Thyroid gland (tissue), 4 donors: Measurements from ENCODE around the gene CTRB2. TPM values are rescaled to one million over a fixed set of nuclear protein-coding genes. Genes with fewer than 3 reads are reported as not detected.

Experiments
- DNase-seq, 2 donors: peaks; one replicate each; pipeline ENCODE4 v3.0.0-alpha.2; 2019
- H3K27ac ChIP-seq, 3 donors: fragments of 200-600 bp; sonication (generic); 1 replicate in 2 of 3; 2 replicates in 1 of 3; pipeline ENCODE4 v1.5.1; 2016 to 2019; ENCODE audit warnings: mild to moderate bottlenecking in 1 of 3, moderate library complexity in 1 of 3
- H3K27me3 ChIP-seq: fragments of 200-600 bp; sonication (generic); one replicate; pipeline ENCODE4 v1.5.1; 2019
- H3K36me3 ChIP-seq, 2 donors: fragments of 200-600 bp; sonication (generic); one replicate each; pipeline ENCODE4 v1.5.1; 2016 to 2019
- H3K4me1 ChIP-seq, 2 donors: fragments of 200-600 bp; sonication (generic); one replicate each; pipeline ENCODE4 v1.5.1; 2017 to 2019
- H3K4me3 ChIP-seq, 3 donors: fragments of 200-600 bp; sonication (generic); replicated peaks in 1 of 3; 1 replicate in 2 of 3; 2 replicates in 1 of 3; pipeline ENCODE4 v1.5.1; 2016; ENCODE audit warnings: mild to moderate bottlenecking in 1 of 3
- H3K9me3 ChIP-seq: fragments of 200-600 bp; sonication (generic); one replicate; pipeline ENCODE4 v1.5.1; 2017
- CTCF ChIP-seq, 6 experiments: fragments of 200-600 bp in 3 of 6; fragments of 450-650 bp in 3 of 6; sonication (generic) in 3 of 6; IDR thresholded peaks; one replicate each; pipeline ENCODE4 v1.5.1; 2016 to 2019; ENCODE audit warnings: antibody characterized with exemption in 6 of 6, mild to moderate bottlenecking in 2 of 6, inconsistent platforms in 1 of 6, moderate library complexity in 1 of 6
- POLR2A ChIP-seq, 2 donors: fragments of 450-650 bp; IDR thresholded peaks; one replicate each; pipeline ENCODE4 v1.6.1; 2017; ENCODE audit warnings: antibody characterized with exemption in 2 of 2, mild to moderate bottlenecking in 2 of 2, moderate library complexity in 1 of 2
- WGBS, 2 donors: methylation state at CpG; one replicate each; pipeline ENCODE4 v1.1.5; 2017; 5-methylcytosine and 5-hydroxymethylcytosine counted together
- intact Hi-C: fragments of 100-400 bp; cut with DNase I; formaldehyde crosslinking; loops from one replicate; pipeline ENCODE4 v1.15.1; 2023
- total RNA-seq, 4 donors: library from RNA; depleted of rRNA; stranded (reverse); fragments of >200 nt; gene quantifications; one replicate each; pipeline ENCODE4 v1.2.3, GENCODE V29; 2016

Gene CTRB2
- total RNA-seq, 4 donors from 2014 or later: not detected

GRCh38 chr16:75234856-75235696 lies 28.1 kb upstream of the CTRB2 start:
- 86 to 96% methylated on average over 9 to 19 of the region's 48 CpGs for WGBS, 2 donors
- DNase-seq: no peak
- no peak overlapping the region for H3K4me3 ChIP-seq
- H3K27ac ChIP-seq: peak overlapping the region in 2 of 3 donors; percentile 17 to 26
- TF ChIP-seq CTCF (IDR thresholded peaks at IDR 0.05) (no peak), POLR2A (IDR thresholded peaks at IDR 0.05) (no peak)
- no peaks in the 10 kb centered on the region for H3K27me3 ChIP-seq
- peaks cover 24 to 39% of the 10 kb centered on the region in 2 donors for H3K4me1 ChIP-seq
- no peaks in the 10 kb centered on the region for H3K9me3 ChIP-seq
- intact Hi-C loops: loop anchor here (2.0 to 5.0 kb wide), 2 partner anchors 38 to 148 kb away; no protein-coding TSS in a partner anchor
- peaks cover 16 to 32% of the 10 kb centered on the region in 2 donors for H3K36me3 ChIP-seq

- H3K4me1 ChIP-seq: peaks cover 10 to 24% of the 10 kb centered on the region in 2 donors
- 65 to 66% methylated on average over 5 to 7 of the region's 7 CpGs for WGBS, 2 donors
- intact Hi-C loops: loop anchor here (5.0 kb wide), 1 partner anchor 36 kb away; no protein-coding TSS in a partner anchor
- TF ChIP-seq CTCF (IDR thresholded peaks at IDR 0.05) (no peak), POLR2A (IDR thresholded peaks at IDR 0.05) (no peak)
- H3K27ac ChIP-seq: peak overlapping the region in 1 of 3 donors; percentile 48
- H3K4me3 ChIP-seq: no peak overlapping the region
- no peak for DNase-seq
- H3K9me3 ChIP-seq: no peaks in the 10 kb centered on the region
- H3K27me3 ChIP-seq: no peaks in the 10 kb centered on the region
- peaks cover 27 to 44% of the 10 kb centered on the region in 2 donors for H3K36me3 ChIP-seq
These were observed 26.6 kb upstream of the CTRB2 start for GRCh38 chr16:75233611-75233938.

- no peaks in the 10 kb centered on the region for H3K27me3 ChIP-seq
- intact Hi-C loops: loop anchor here (5.0 kb wide), 1 partner anchor 34 kb away; no protein-coding TSS in a partner anchor
- H3K9me3 ChIP-seq: no peaks in the 10 kb centered on the region
- no peak for TF ChIP-seq CTCF (IDR thresholded peaks at IDR 0.05)
- TF ChIP-seq POLR2A (IDR thresholded peaks at IDR 0.05): no peak
- H3K36me3 ChIP-seq: peaks cover 36 to 49% of the 10 kb centered on the region in 2 donors
- H3K4me3 ChIP-seq: no peak overlapping the region
- 87 to 94% methylated on average over 11 of the region's 11 CpGs for WGBS, 2 donors
- H3K27ac ChIP-seq: no peak overlapping the region
- no peak for DNase-seq
- peaks cover 0 to 12% of the 10 kb centered on the region in 2 donors for H3K4me1 ChIP-seq
These were observed 24.6 kb upstream of the CTRB2 start for GRCh38 chr16:75231570-75231969.

GRCh38 chr16:75230471-75231110 lies 23.6 kb upstream of the CTRB2 start:
- intact Hi-C loops: loop anchor here (5.0 kb wide), 1 partner anchor 33 kb away; no protein-coding TSS in a partner anchor
- peaks cover 36 to 45% of the 10 kb centered on the region in 2 donors for H3K36me3 ChIP-seq

More at GRCh38 chr16:75230471-75231110, 23.6 kb upstream of the CTRB2 start:
- TF ChIP-seq CTCF (IDR thresholded peaks at IDR 0.05) (no peak), POLR2A (IDR thresholded peaks at IDR 0.05) (no peak)
- Histone ChIP-seq H3K27me3 (no peaks in the 10 kb centered on the region), H3K4me1 (peaks cover 0 to 16% of the 10 kb centered on the region in 2 donors), H3K4me3 (no peak overlapping the region), H3K9me3 (no peaks in the 10 kb centered on the region), H3K27ac (no peak overlapping the region)
- no peak for DNase-seq
- WGBS, 2 donors: 87 to 92% methylated on average over 9 of the region's 9 CpGs
